ENCODE measurements around the gene B3GAT3.

GRCh38 chr11:62599069-62599696 is 22.6 kb downstream of the B3GAT3 start:
- TF ChIP-seq, protein P1, sequence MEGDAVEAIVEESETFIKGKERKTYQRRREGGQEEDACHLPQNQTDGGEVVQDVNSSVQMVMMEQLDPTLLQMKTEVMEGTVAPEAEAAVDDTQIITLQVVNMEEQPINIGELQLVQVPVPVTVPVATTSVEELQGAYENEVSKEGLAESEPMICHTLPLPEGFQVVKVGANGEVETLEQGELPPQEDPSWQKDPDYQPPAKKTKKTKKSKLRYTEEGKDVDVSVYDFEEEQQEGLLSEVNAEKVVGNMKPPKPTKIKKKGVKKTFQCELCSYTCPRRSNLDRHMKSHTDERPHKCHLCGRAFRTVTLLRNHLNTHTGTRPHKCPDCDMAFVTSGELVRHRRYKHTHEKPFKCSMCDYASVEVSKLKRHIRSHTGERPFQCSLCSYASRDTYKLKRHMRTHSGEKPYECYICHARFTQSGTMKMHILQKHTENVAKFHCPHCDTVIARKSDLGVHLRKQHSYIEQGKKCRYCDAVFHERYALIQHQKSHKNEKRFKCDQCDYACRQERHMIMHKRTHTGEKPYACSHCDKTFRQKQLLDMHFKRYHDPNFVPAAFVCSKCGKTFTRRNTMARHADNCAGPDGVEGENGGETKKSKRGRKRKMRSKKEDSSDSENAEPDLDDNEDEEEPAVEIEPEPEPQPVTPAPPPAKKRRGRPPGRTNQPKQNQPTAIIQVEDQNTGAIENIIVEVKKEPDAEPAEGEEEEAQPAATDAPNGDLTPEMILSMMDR (IDR thresholded peaks at IDR 0.05), result no peak
- TF ChIP-seq POLR2A (IDR thresholded peaks at IDR 0.05), result no peak
- TF ChIP-seq POLR2AphosphoS5 (IDR thresholded peaks at IDR 0.05), result peak; percentile 92

All from prostate gland (tissue), 2 donors.